ENCODE results near the gene C12orf43. TPM values are rescaled to one million over a fixed set of nuclear protein-coding genes. Genes with fewer than 3 reads are reported as not detected.
"Not testable (repeated sequence)": the region's sequence is repeated elsewhere in the genome, so short reads cannot be mapped to it uniquely, and the experiment has no call there.

The C12orf43 gene, protein sequence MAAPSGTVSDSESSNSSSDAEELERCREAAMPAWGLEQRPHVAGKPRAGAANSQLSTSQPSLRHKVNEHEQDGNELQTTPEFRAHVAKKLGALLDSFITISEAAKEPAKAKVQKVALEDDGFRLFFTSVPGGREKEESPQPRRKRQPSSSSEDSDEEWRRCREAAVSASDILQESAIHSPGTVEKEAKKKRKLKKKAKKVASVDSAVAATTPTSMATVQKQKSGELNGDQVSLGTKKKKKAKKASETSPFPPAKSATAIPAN
- total RNA-seq: 12.3 TPM
- long read RNA-seq, full-length matches to known transcripts: 7 of 28 reads
- long read RNA-seq, partial matches to known transcripts: 2 of 28 reads
- long read RNA-seq, other reads (novel, unspliced or antisense): 19 of 28 reads

DNA sequence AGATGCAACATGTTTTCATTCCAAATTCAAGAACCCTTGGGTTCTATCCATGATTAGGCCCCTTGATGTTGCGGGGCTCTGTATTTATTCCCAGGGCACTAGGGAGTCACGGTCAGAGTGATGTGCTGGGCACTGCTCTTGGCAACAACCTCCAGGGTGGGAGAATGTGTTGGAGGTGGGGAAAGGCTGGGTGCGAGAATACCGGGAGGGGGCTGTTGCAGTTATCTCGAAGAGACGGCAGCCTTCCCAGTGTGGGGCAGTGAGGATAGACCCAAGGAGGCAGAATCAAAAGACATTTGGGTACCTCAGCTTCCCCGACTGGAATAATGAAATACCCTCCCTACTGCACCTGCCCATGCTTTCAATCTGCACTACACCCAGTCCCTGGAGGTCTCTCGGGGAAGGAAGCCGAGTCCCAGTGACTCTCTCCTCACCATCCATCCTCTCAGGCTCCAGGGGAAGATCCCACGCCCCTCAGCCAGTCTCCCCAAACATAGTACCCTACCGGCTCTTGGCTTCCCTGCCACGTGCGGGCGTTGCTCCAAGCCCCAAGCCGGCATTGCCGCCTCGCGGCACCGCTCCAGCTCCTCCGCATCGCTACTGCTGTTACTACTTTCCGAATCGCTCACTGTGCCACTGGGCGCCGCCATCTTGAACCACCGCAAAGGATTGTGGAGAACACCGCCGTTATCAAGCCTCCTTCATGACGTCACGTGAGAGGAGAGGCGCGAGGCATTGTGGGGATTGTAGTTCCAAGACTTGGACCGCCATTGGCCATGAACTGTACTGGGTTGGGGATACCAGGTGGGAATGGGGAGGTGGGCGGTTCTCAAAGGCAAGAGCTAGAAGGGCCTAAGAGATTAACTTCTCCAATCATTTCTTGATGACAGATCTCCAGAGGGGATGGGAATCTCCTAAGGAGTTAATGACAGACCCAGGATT, at the start of gene C12orf43:
Gene C12orf43 (minus strand): TSS at position 663 of the 942 bp plus-strand sequence. CDS start 13 bp downstream, at position 650.
- Histone ChIP-seq H3K27ac (peak within 1 kb of the TSS; percentile 72), H3K9me3 (no peaks in the 10 kb centered on the region), H3K27me3 (ENCODE audit: low read depth) (no peaks in the 10 kb centered on the region), H3K4me3 (peak within 1 kb of the TSS; percentile 84), H3K36me3 (peaks cover 18% of the 10 kb centered on the region), H3K4me1 (peaks cover 11% of the 10 kb centered on the region)
- ATAC-seq (peak; percentile 96 to 99), DNase-seq (peak; percentile 92)
- intact Hi-C loops (cut with DNase I): no loop called here
- TF ChIP-seq, protein P1, sequence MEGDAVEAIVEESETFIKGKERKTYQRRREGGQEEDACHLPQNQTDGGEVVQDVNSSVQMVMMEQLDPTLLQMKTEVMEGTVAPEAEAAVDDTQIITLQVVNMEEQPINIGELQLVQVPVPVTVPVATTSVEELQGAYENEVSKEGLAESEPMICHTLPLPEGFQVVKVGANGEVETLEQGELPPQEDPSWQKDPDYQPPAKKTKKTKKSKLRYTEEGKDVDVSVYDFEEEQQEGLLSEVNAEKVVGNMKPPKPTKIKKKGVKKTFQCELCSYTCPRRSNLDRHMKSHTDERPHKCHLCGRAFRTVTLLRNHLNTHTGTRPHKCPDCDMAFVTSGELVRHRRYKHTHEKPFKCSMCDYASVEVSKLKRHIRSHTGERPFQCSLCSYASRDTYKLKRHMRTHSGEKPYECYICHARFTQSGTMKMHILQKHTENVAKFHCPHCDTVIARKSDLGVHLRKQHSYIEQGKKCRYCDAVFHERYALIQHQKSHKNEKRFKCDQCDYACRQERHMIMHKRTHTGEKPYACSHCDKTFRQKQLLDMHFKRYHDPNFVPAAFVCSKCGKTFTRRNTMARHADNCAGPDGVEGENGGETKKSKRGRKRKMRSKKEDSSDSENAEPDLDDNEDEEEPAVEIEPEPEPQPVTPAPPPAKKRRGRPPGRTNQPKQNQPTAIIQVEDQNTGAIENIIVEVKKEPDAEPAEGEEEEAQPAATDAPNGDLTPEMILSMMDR (IDR thresholded peaks at IDR 0.05): no peak

DNA sequence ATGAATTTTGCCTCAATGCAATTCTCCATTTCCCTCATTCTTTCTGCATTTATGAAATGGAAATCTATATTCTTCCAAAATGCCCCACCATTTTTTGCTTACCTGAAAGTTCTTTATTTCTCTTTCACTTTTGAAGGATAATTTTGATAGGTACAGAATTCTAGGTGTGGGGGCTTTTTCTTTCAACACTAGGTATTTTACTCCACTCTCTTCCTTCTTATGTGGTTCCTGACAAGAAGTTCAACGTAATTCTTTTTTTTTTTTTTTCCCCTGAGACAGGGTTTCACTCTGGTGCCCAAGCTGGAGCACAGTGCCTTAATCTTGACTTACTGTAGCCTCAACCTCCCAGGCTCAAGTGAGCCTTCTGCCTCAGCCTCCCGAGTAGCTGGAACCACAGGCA, 49.1 kb upstream of the C12orf43 start:
- Histone ChIP-seq H3K27me3 (ENCODE audit: low read depth) (no peaks in the 10 kb centered on the region), H3K4me3 (no peak overlapping the region), H3K4me1 (peaks cover 5% of the 10 kb centered on the region), H3K36me3 (no peaks in the 10 kb centered on the region), H3K27ac (no peak overlapping the region), H3K9me3 (no peaks in the 10 kb centered on the region)
- ATAC-seq (no peak), DNase-seq (no peak)
- intact Hi-C loops (cut with DNase I): no loop called here
- TF ChIP-seq, protein P1 (IDR thresholded peaks at IDR 0.05): no peak

DNA sequence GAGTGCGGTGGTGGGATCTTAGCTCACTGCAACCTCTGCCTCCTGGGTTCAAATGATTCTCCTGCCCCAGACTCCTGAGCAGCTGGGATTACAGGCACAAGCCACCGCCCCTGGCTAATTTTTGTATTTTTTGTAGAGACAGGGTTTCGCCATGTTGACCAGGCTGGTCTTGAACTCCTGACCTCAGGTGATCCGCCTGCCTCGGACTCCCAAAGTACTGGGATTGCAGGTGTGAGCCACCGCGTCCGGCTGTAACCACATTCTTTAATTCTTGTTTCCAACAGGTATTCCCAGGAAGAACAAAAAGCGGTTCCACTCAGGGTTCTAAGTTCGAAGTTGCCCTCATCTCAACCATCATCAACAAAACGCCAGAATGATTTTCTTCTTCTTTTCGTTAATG, 48.3 kb upstream of the C12orf43 start:
- H3K4me1 ChIP-seq: peaks cover 12% of the 10 kb centered on the region
- ATAC-seq; intact Hi-C loops (cut with DNase I); H3K36me3 ChIP-seq; H3K27me3 ChIP-seq (ENCODE audit: low read depth); H3K27ac ChIP-seq; H3K9me3 ChIP-seq; H3K4me3 ChIP-seq; DNase-seq: not testable (repeated sequence)

DNA sequence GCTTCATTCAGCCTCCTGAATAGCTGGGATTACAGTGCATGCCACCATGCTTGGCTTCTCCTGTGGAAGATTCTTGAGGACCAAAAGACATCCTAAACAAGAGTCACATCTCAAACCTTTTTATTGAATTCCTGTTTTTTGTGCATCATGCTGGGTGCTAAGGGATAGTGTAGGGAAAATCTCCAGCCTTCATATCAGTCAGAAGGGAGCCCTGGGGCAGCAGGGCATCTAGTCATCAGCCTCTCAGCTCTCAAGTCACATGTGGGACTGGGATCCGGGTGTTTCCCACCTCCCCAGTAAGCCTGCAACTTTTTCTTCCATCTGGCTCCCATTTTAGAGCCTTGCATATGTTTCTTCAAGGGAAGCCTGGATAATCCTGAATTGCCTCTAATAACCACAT, 47.8 kb upstream of the C12orf43 start:
- Histone ChIP-seq H3K36me3 (no peaks in the 10 kb centered on the region), H3K4me3 (no peak overlapping the region), H3K9me3 (no peaks in the 10 kb centered on the region), H3K27ac (no peak overlapping the region), H3K27me3 (ENCODE audit: low read depth) (no peaks in the 10 kb centered on the region), H3K4me1 (peaks cover 13% of the 10 kb centered on the region)
- DNase-seq (no peak), ATAC-seq (no peak)
- intact Hi-C loops (cut with DNase I): no loop called here
- TF ChIP-seq, protein P1 (IDR thresholded peaks at IDR 0.05): no peak

DNA sequence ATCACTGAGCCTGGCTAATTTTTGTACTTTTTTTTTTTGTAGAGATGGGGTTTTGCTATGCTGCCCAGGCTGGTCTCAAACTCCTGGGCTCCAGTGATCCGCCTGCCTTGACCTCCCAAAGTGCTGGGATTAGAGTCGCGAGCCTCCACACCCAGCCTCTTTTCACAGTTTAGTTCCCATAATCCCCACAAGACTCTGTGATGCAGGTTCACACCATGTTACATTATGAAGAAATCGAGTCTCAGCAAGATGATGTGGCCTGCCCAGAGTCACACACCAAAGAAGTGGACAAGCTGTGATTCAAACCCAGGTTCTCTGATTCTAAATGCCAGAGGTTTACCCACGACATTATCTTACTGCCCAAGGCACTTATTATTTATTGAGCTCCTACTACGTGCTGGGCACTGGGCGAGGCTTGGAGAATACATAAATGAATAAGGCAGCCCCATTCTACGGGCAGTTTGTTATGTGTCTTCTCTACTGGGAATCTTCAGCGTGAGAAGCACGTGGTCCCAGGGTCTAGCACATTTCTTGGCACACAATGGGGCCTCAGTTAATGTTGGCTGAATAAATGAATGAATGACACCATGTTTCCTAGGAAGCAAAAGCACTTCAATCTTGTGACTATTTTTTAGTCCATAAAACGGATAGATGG, 46.2 kb upstream of the C12orf43 start:
- Histone ChIP-seq H3K27me3 (ENCODE audit: low read depth) (no peaks in the 10 kb centered on the region), H3K27ac (no peak overlapping the region), H3K4me1 (peaks cover 13% of the 10 kb centered on the region), H3K9me3 (no peaks in the 10 kb centered on the region), H3K36me3 (no peaks in the 10 kb centered on the region), H3K4me3 (no peak overlapping the region)
- no peak for DNase-seq
- TF ChIP-seq, protein P1 (IDR thresholded peaks at IDR 0.05): no peak
- no peak for ATAC-seq
- intact Hi-C loops (cut with DNase I): no loop called here

Measured in lower lobe of right lung (tissue), 2 donors.